HEK293T (cell line): ENCODE results near the gene CLASP1.

ENCODE experiments used
- CTCF ChIA-PET: fragments of 350-600 bp; formaldehyde crosslinking; extraction: SDS; loops from one replicate; lab custom pipeline; 2021; ENCODE audit warnings: antibody characterized with exemption, inconsistent platforms; lab: Yijun Ruan, JAX
- POLR2A ChIA-PET: fragments of 350-600 bp; formaldehyde crosslinking; extraction: SDS; loops from one replicate; lab custom pipeline; 2020; ENCODE audit warnings: antibody characterized with exemption, inconsistent platforms; lab: Yijun Ruan, JAX
- DNase-seq: peaks from one replicate; pipeline ENCODE4 v3.0.0; 2012; ENCODE audit warnings: mixed read lengths; ENCODE audit errors: extremely low spot score
- ARNT ChIP-seq: fragments of 450-650 bp; IDR thresholded peaks from 2 replicates; pipeline ENCODE4 v1.6.1; 2017; ENCODE audit warnings: mild to moderate bottlenecking
- BHLHE40 ChIP-seq: fragments of 450-650 bp; IDR thresholded peaks from 2 replicates; pipeline ENCODE4 v1.6.1; 2016; ENCODE audit warnings: mild to moderate bottlenecking, moderate library complexity, borderline replicate concordance
- CTBP1 ChIP-seq: fragments of 450-650 bp; IDR thresholded peaks from 2 replicates; pipeline ENCODE4 v1.6.1; 2016; ENCODE audit warnings: borderline replicate concordance
- ELF4 ChIP-seq: fragments of 450-650 bp; IDR thresholded peaks from 2 replicates; pipeline ENCODE4 v1.6.1; 2017; ENCODE audit warnings: antibody characterized with exemption
- FOXA1 ChIP-seq: fragments of 450-650 bp; IDR thresholded peaks from 2 replicates; pipeline ENCODE4 v1.6.1; 2016; ENCODE audit warnings: mild to moderate bottlenecking
- FOXK2 ChIP-seq: fragments of 450-650 bp; IDR thresholded peaks from 2 replicates; pipeline ENCODE4 v1.6.1; 2016; ENCODE audit warnings: mild to moderate bottlenecking
- FOXM1 ChIP-seq: fragments of 450-650 bp; IDR thresholded peaks from 2 replicates; pipeline ENCODE4 v1.6.1; 2017; ENCODE audit warnings: mild to moderate bottlenecking, borderline replicate concordance
- HDGF ChIP-seq: fragments of 450-650 bp; IDR thresholded peaks from 2 replicates; pipeline ENCODE4 v1.6.1; 2017; ENCODE audit warnings: antibody characterized with exemption, borderline replicate concordance
- L3MBTL2 ChIP-seq: fragments of 450-650 bp; conservative IDR thresholded peaks from 2 replicates; pipeline ENCODE4 v1.6.1; 2016; ENCODE audit warnings: mild to moderate bottlenecking
- LEF1 ChIP-seq: fragments of 450-650 bp; IDR thresholded peaks from 2 replicates; pipeline ENCODE4 v1.6.1; 2017; ENCODE audit warnings: mild to moderate bottlenecking, borderline replicate concordance
- NFRKB ChIP-seq: fragments of 450-650 bp; IDR thresholded peaks from 2 replicates; pipeline ENCODE4 v1.6.1; 2016; ENCODE audit warnings: mild to moderate bottlenecking, moderate library complexity
- SP1 ChIP-seq: fragments of 450-650 bp; IDR thresholded peaks from 2 replicates; pipeline ENCODE4 v1.6.1; 2017
- SUZ12 ChIP-seq: fragments of 450-650 bp; IDR thresholded peaks from 2 replicates; pipeline ENCODE4 v1.6.1; 2016; ENCODE audit warnings: mild to moderate bottlenecking
- TARDBP ChIP-seq: fragments of 450-650 bp; IDR thresholded peaks from 2 replicates; pipeline ENCODE4 v1.6.1; 2016
- ZNF384 ChIP-seq: fragments of 450-650 bp; IDR thresholded peaks from 2 replicates; pipeline ENCODE4 v1.6.1; 2016
- TF ChIP-seq, protein P1 (sequence below): fragments of 450-650 bp; IDR thresholded peaks from 2 replicates; pipeline ENCODE4 v1.6.1; 2016

The CLASP1 gene

GRCh38 chr2:121670181-121670580, 20.9 kb upstream of the CLASP1 start:
- no peak for DNase-seq
- ChIA-PET CTCF (no interaction called here), POLR2A (interaction anchor here (2.5 kb wide), 1 partner anchor 20 kb away, joined by 9 read pairs; no protein-coding TSS in a partner anchor)
- TF ChIP-seq FOXM1, result no peak
- TF ChIP-seq, protein P1, sequence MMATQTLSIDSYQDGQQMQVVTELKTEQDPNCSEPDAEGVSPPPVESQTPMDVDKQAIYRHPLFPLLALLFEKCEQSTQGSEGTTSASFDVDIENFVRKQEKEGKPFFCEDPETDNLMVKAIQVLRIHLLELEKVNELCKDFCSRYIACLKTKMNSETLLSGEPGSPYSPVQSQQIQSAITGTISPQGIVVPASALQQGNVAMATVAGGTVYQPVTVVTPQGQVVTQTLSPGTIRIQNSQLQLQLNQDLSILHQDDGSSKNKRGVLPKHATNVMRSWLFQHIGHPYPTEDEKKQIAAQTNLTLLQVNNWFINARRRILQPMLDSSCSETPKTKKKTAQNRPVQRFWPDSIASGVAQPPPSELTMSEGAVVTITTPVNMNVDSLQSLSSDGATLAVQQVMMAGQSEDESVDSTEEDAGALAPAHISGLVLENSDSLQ, result no peak

DNA sequence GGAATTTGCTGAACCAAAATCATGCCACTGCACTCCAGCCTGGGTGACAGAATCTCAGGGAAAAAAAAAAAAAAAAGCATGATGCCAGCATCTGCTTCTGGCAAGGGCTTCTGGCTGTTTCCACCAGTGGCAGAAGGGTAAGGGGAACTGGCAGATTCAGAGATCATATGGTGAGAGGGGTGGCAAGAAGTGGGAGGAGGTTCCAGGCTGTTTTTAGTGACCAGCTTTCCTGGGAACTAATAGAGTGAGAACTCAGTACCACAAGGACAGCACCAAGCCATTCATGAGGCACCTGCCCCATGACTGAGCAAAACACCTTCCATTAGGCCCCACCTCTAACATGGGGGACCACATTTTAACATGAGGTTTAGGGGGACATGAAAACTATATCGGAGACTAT, 18.4 kb upstream of the CLASP1 start:
- ChIA-PET CTCF (no interaction called here), POLR2A (no interaction called here)
- no peak for DNase-seq
- TF ChIP-seq, protein P1, result no peak
- no peak for TF ChIP-seq NFRKB
- no peak for TF ChIP-seq HDGF
- no peak for TF ChIP-seq BHLHE40
- no peak for TF ChIP-seq FOXK2
- no peak for TF ChIP-seq SUZ12
- no peak for TF ChIP-seq FOXA1
- no peak for TF ChIP-seq SP1
- no peak for TF ChIP-seq ARNT
- no peak for TF ChIP-seq CTBP1
- no peak for TF ChIP-seq TARDBP
- no peak for TF ChIP-seq ELF4
- TF ChIP-seq LEF1, result no peak
- TF ChIP-seq L3MBTL2, result no peak
- no peak for TF ChIP-seq FOXM1
- TF ChIP-seq ZNF384, result no peak

DNA sequence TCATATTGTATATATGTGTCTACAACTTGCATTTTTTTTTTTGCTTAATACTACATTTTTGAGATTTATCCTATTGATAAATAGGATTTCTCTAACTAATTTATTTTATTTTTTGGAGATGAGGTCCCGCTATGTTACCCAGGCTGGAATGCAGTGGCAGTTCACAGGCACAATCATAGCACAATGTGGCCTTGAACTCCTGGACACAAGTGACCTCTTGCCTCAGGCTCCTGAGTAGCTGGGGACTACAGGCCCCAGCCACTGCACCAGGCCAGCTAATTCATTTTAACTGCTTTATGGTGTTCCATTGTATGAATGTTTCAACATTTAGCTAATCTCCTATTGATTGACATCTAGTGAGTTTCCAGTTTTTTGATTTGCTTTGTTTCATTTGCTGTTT, 16.8 kb upstream of the CLASP1 start:
- POLR2A ChIA-PET, result interaction anchor here (1.1 kb wide), 1 partner anchor 17 kb away, joined by 3 read pairs; the partner anchor contains the start of gene CLASP1
- CTCF ChIA-PET, result no interaction called here
- DNase-seq, result no peak
- TF ChIP-seq SUZ12, result no peak
- TF ChIP-seq LEF1, result no peak
- no peak for TF ChIP-seq BHLHE40
- TF ChIP-seq FOXK2, result no peak
- no peak for TF ChIP-seq ELF4
- TF ChIP-seq ARNT, result no peak
- no peak for TF ChIP-seq FOXM1
- TF ChIP-seq, protein P1, result no peak
- TF ChIP-seq HDGF, result no peak
- no peak for TF ChIP-seq TARDBP

- CTCF ChIA-PET, result no interaction called here
- DNase-seq, result no peak
- POLR2A ChIA-PET, result interaction anchor here (1.1 kb wide), 1 partner anchor 16 kb away, joined by 3 read pairs; the partner anchor contains the start of gene CLASP1
- TF ChIP-seq BHLHE40 (no peak), CTBP1 (no peak), ELF4 (no peak), NFRKB (no peak), ZNF384 (no peak), TARDBP (no peak), ARNT (no peak), SP1 (no peak), FOXM1 (no peak), HDGF (no peak), SUZ12 (no peak), FOXA1 (no peak), FOXK2 (no peak)
These were observed 16.2 kb upstream of the CLASP1 start for GRCh38 chr2:121665504-121665903.

GRCh38 chr2:121664713-121665112, 15.5 kb upstream of the CLASP1 start:
- TF ChIP-seq TARDBP, result no peak
- no peak for TF ChIP-seq ARNT
- no peak for TF ChIP-seq ZNF384
- TF ChIP-seq NFRKB, result no peak
- TF ChIP-seq CTBP1, result no peak
- TF ChIP-seq ELF4, result no peak
- no peak for TF ChIP-seq L3MBTL2
- no peak for TF ChIP-seq SP1
- no peak for TF ChIP-seq FOXK2
- no peak for TF ChIP-seq LEF1
- ChIA-PET POLR2A (no interaction called here), CTCF (no interaction called here)
- DNase-seq, result no peak

DNA sequence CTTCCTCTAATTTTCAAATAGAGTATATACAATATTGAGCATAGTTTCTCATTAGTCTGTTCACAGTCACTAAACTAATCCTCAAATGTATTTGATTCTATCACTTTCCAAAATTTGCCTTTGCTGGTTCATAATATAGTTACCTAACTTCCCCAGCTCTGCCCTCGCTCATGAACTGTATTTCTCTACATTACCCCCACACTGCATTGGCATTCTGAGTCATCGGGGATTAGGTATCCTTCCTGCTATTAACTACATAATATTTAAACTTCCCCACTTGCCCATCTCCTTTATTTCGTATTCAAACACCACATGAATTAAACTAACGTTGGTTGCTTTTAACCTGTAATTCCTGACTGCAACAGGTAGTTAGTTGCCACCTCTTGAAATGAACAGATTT, 14.8 kb upstream of the CLASP1 start:
- TF ChIP-seq ELF4 (no peak), BHLHE40 (no peak), ZNF384 (no peak), LEF1 (no peak), ARNT (no peak), FOXA1 (no peak), HDGF (no peak), SP1 (no peak), L3MBTL2 (no peak), NFRKB (no peak), SUZ12 (no peak)
- TF ChIP-seq, protein P1, result no peak
- POLR2A ChIA-PET, result no interaction called here
- CTCF ChIA-PET, result no interaction called here
- no peak for DNase-seq
